ENCODE results near the gene TP53AIP1. TPM values are rescaled to one million over a fixed set of nuclear protein-coding genes. Genes with fewer than 3 reads are reported as not detected.
A peak's percentile ranks its signal among the peaks of the same experiment; 100 is the strongest.

TP53AIP1 gene
- total RNA-seq, 1 experiment from 2014 or later = 0.07 TPM

GRCh38 chr11:128938156-128938885 is 4.3 kb downstream of the TP53AIP1 start:
- Histone ChIP-seq H3K27me3 (ENCODE audit: control insufficient read depth, insufficient read depth, low read length) (peaks cover 9% of the 10 kb centered on the region; the same call in 1 of the 2 replicates), H3K36me3 (replicated peaks; ENCODE audit: control insufficient read depth, insufficient read depth, low read length) (no peaks in the 10 kb centered on the region)
- DNase-seq = peak; percentile 58

GRCh38 chr11:128937480-128937879 is 5.2 kb downstream of the TP53AIP1 start:
- Histone ChIP-seq H3K27me3 (ENCODE audit: control insufficient read depth, insufficient read depth, low read length) (peaks cover 9% of the 10 kb centered on the region; the same call in 1 of the 2 replicates), H3K36me3 (replicated peaks; ENCODE audit: control insufficient read depth, insufficient read depth, low read length) (no peaks in the 10 kb centered on the region), H3K4me3 (ENCODE audit: insufficient read depth, low read depth, low read length) (no peak overlapping the region)
- peak; percentile 58 for DNase-seq

More at GRCh38 chr11:128938156-128938885, 4.3 kb downstream of the TP53AIP1 start:
- H3K4me3 ChIP-seq (ENCODE audit: insufficient read depth, low read depth, low read length) = no peak overlapping the region

- Histone ChIP-seq H3K36me3 (replicated peaks; ENCODE audit: control insufficient read depth, insufficient read depth, low read length) (no peaks in the 10 kb centered on the region), H3K27me3 (ENCODE audit: control insufficient read depth, insufficient read depth, low read length) (peaks cover 13% of the 10 kb centered on the region; the same call in 1 of the 2 replicates), H3K4me3 (ENCODE audit: insufficient read depth, low read depth, low read length) (no peak overlapping the region)
- DNase-seq = peak; percentile 91
Measured at GRCh38 chr11:128936606-128937251, 5.9 kb downstream of the TP53AIP1 start.

- DNase-seq = no peak
- no peaks in the 10 kb centered on the region for H3K36me3 ChIP-seq (replicated peaks; ENCODE audit: control insufficient read depth, insufficient read depth, low read length)
- peaks cover 23% of the 10 kb centered on the region; the same call in 1 of the 2 replicates for H3K27me3 ChIP-seq (ENCODE audit: control insufficient read depth, insufficient read depth, low read length)
- no peak overlapping the region for H3K4me3 ChIP-seq (ENCODE audit: insufficient read depth, low read depth, low read length)
Measured at GRCh38 chr11:128934926-128935325, 7.7 kb downstream of the TP53AIP1 start.

- DNase-seq = no peak
- no peaks in the 10 kb centered on the region for H3K36me3 ChIP-seq (replicated peaks; ENCODE audit: control insufficient read depth, insufficient read depth, low read length)
- H3K27me3 ChIP-seq (ENCODE audit: control insufficient read depth, insufficient read depth, low read length) = peaks cover 27% of the 10 kb centered on the region; the same call in 1 of the 2 replicates
- H3K4me3 ChIP-seq (ENCODE audit: insufficient read depth, low read depth, low read length) = no peak overlapping the region
Measured at GRCh38 chr11:128934351-128934750, 8.3 kb downstream of the TP53AIP1 start.

- no peak for DNase-seq
- Histone ChIP-seq H3K4me3 (ENCODE audit: insufficient read depth, low read depth, low read length) (no peak overlapping the region), H3K27me3 (ENCODE audit: control insufficient read depth, insufficient read depth, low read length) (peaks cover 32% of the 10 kb centered on the region; the same call in 1 of the 2 replicates), H3K36me3 (replicated peaks; ENCODE audit: control insufficient read depth, insufficient read depth, low read length) (no peaks in the 10 kb centered on the region)
Measured at GRCh38 chr11:128933481-128934178, 9.0 kb downstream of the TP53AIP1 start.

GRCh38 chr11:128931668-128932067 is 11.0 kb downstream of the TP53AIP1 start:
- Histone ChIP-seq H3K36me3 (replicated peaks; ENCODE audit: control insufficient read depth, insufficient read depth, low read length) (no peaks in the 10 kb centered on the region), H3K4me3 (ENCODE audit: insufficient read depth, low read depth, low read length) (no peak overlapping the region), H3K27me3 (ENCODE audit: control insufficient read depth, insufficient read depth, low read length) (peaks cover 47% of the 10 kb centered on the region; the same call in 1 of the 2 replicates)
- DNase-seq = no peak

- H3K27me3 ChIP-seq (ENCODE audit: control insufficient read depth, insufficient read depth, low read length) = peaks cover 52% of the 10 kb centered on the region; the same call in 1 of the 2 replicates
- H3K4me3 ChIP-seq (ENCODE audit: insufficient read depth, low read depth, low read length) = no peak overlapping the region
- no peaks in the 10 kb centered on the region for H3K36me3 ChIP-seq (replicated peaks; ENCODE audit: control insufficient read depth, insufficient read depth, low read length)
- DNase-seq = no peak
Measured at GRCh38 chr11:128931066-128931465, 11.6 kb downstream of the TP53AIP1 start.

- Histone ChIP-seq H3K27me3 (ENCODE audit: control insufficient read depth, insufficient read depth, low read length) (peaks cover 57% of the 10 kb centered on the region; the same call in 1 of the 2 replicates), H3K36me3 (replicated peaks; ENCODE audit: control insufficient read depth, insufficient read depth, low read length) (no peaks in the 10 kb centered on the region), H3K4me3 (ENCODE audit: insufficient read depth, low read depth, low read length) (no peak overlapping the region)
- peak; percentile 71 for DNase-seq
Measured at GRCh38 chr11:128929991-128930390, 12.7 kb downstream of the TP53AIP1 start.

GRCh38 chr11:128929468-128929867 is 13.2 kb downstream of the TP53AIP1 start:
- no peaks in the 10 kb centered on the region for H3K36me3 ChIP-seq (replicated peaks; ENCODE audit: control insufficient read depth, insufficient read depth, low read length)
- no peak overlapping the region for H3K4me3 ChIP-seq (ENCODE audit: insufficient read depth, low read depth, low read length)
- H3K27me3 ChIP-seq (ENCODE audit: control insufficient read depth, insufficient read depth, low read length) = peaks cover 59% of the 10 kb centered on the region; the same call in 1 of the 2 replicates
- peak; percentile 88 for DNase-seq

- H3K27me3 ChIP-seq (ENCODE audit: control insufficient read depth, insufficient read depth, low read length) = peaks cover 60% of the 10 kb centered on the region; the same call in 1 of the 2 replicates
- H3K36me3 ChIP-seq (replicated peaks; ENCODE audit: control insufficient read depth, insufficient read depth, low read length) = no peaks in the 10 kb centered on the region
- no peak for DNase-seq
- no peak overlapping the region for H3K4me3 ChIP-seq (ENCODE audit: insufficient read depth, low read depth, low read length)
Measured at GRCh38 chr11:128928400-128928799, 14.3 kb downstream of the TP53AIP1 start.

GRCh38 chr11:128927683-128928336 is 14.9 kb downstream of the TP53AIP1 start:
- Histone ChIP-seq H3K4me3 (ENCODE audit: insufficient read depth, low read depth, low read length) (no peak overlapping the region), H3K36me3 (replicated peaks; ENCODE audit: control insufficient read depth, insufficient read depth, low read length) (no peaks in the 10 kb centered on the region), H3K27me3 (ENCODE audit: control insufficient read depth, insufficient read depth, low read length) (peaks cover 60% of the 10 kb centered on the region; the same call in 1 of the 2 replicates)
- peak; percentile 72 for DNase-seq

GRCh38 chr11:128927108-128927461 is 15.6 kb downstream of the TP53AIP1 start:
- peaks cover 56% of the 10 kb centered on the region; the same call in 1 of the 2 replicates for H3K27me3 ChIP-seq (ENCODE audit: control insufficient read depth, insufficient read depth, low read length)
- no peak for DNase-seq

GRCh38 chr11:128926437-128927107 is 16.1 kb downstream of the TP53AIP1 start:
- H3K27me3 ChIP-seq (ENCODE audit: control insufficient read depth, insufficient read depth, low read length) = peaks cover 56% of the 10 kb centered on the region
- no peaks in the 10 kb centered on the region for H3K36me3 ChIP-seq (replicated peaks; ENCODE audit: control insufficient read depth, insufficient read depth, low read length)
- peak; percentile 80 for DNase-seq
- H3K4me3 ChIP-seq (ENCODE audit: insufficient read depth, low read depth, low read length) = no peak overlapping the region

More at GRCh38 chr11:128927108-128927461, 15.6 kb downstream of the TP53AIP1 start:
- Histone ChIP-seq H3K36me3 (replicated peaks; ENCODE audit: control insufficient read depth, insufficient read depth, low read length) (no peaks in the 10 kb centered on the region), H3K4me3 (ENCODE audit: insufficient read depth, low read depth, low read length) (no peak overlapping the region)

All from H7 (cell line).